Measurements from ENCODE around the gene SLC66A1.

Gene SLC66A1

GRCh38 chr1:19325958-19326747 lies 14.0 kb downstream of the SLC66A1 start:
- no peak for DNase-seq

- DNase-seq: no peak
These were observed 14.6 kb downstream of the SLC66A1 start for GRCh38 chr1:19326748-19327065.

- no peak for DNase-seq
These were observed 15.2 kb downstream of the SLC66A1 start for GRCh38 chr1:19327301-19327700.

GRCh38 chr1:19327736-19328135 lies 15.6 kb downstream of the SLC66A1 start:
- no peak for DNase-seq

GRCh38 chr1:19328486-19328885 lies 16.4 kb downstream of the SLC66A1 start:
- DNase-seq: no peak

GRCh38 chr1:19329188-19329587 lies 17.1 kb downstream of the SLC66A1 start:
- no peak for DNase-seq

GRCh38 chr1:19329611-19330010 lies 17.5 kb downstream of the SLC66A1 start:
- no peak for DNase-seq

GRCh38 chr1:19330449-19331135 lies 18.5 kb downstream of the SLC66A1 start:
- no peak for DNase-seq

GRCh38 chr1:19331262-19331878 lies 19.2 kb downstream of the SLC66A1 start:
- no peak for DNase-seq

- no peak for DNase-seq
These were observed 20.7 kb downstream of the SLC66A1 start for GRCh38 chr1:19332832-19333231.

GRCh38 chr1:19333587-19334354 lies 21.6 kb downstream of the SLC66A1 start:
- no peak for DNase-seq

GRCh38 chr1:19336543-19336942 lies 24.4 kb downstream of the SLC66A1 start:
- DNase-seq: peak; percentile 73

GRCh38 chr1:19337289-19337688 lies 25.2 kb downstream of the SLC66A1 start:
- DNase-seq: no peak

GRCh38 chr1:19338323-19338762 lies 26.2 kb downstream of the SLC66A1 start:
- no peak for DNase-seq

GRCh38 chr1:19339214-19339861 lies 27.2 kb downstream of the SLC66A1 start:
- DNase-seq: no peak

GRCh38 chr1:19340387-19340937 lies 28.3 kb downstream of the SLC66A1 start:
- DNase-seq: no peak

GRCh38 chr1:19341201-19342061 lies 29.3 kb downstream of the SLC66A1 start:
- peak; percentile 90 for DNase-seq

- no peak for DNase-seq
These were observed 30.1 kb downstream of the SLC66A1 start for GRCh38 chr1:19342062-19342750.

- DNase-seq: no peak
These were observed 30.9 kb downstream of the SLC66A1 start for GRCh38 chr1:19342894-19343616.

All from activated CD8-positive, alpha-beta memory T cell treated with anti-CD3 and anti-CD28 coated beads for 24 hours (primary cell).